Hepatocyte (in vitro differentiated cells): ENCODE data around the gene ALK.

Source experiments
- CTCF ChIP-seq: fragments of 200-600 bp; sonication (generic); IDR thresholded peaks from 2 replicates; pipeline ENCODE4 v1.5.1; 2016; ENCODE audit warnings: antibody characterized with exemption, mild to moderate bottlenecking; ENCODE audit not compliant: poor library complexity
- EZH2 ChIP-seq: fragments of 200-600 bp; sonication (generic); IDR thresholded peaks from 2 replicates; pipeline ENCODE4 v1.6.1; 2016; ENCODE audit warnings: antibody characterized with exemption, mild to moderate bottlenecking, borderline replicate concordance

GRCh38 chr2:29296585-29296984 is 624.8 kb downstream of the ALK start:
- TF ChIP-seq CTCF = no peak
- TF ChIP-seq EZH2 = no peak
